Measurements from ENCODE around the gene FAM222A.

- TF ChIP-seq POLR2A (IDR thresholded peaks at IDR 0.05) (no peak), CTCF (IDR thresholded peaks at IDR 0.05) (no peak)
Observed at GRCh38 chr12:109814600-109815150, 101.0 kb downstream of the FAM222A start.

Measured in uterus (tissue), 2 donors.